Esophagus muscularis mucosa (tissue), 3 donors: ENCODE data around the gene CACHD1.

Experiments used
- CTCF ChIP-seq, 3 experiments: fragments of 200-600 bp in 2 of 3; fragments of 450-650 bp in 1 of 3; sonication (generic) in 2 of 3; IDR thresholded peaks; one replicate each; pipeline ENCODE4 v1.5.1; 2017 to 2019; ENCODE audit warnings: antibody characterized with exemption in 3 of 3, mild to moderate bottlenecking in 2 of 3, moderate library complexity in 1 of 3
- POLR2A ChIP-seq: fragments of 450-650 bp; IDR thresholded peaks from one replicate; pipeline ENCODE4 v1.6.1; 2017; ENCODE audit warnings: antibody characterized with exemption, moderate library complexity, mild to moderate bottlenecking, low read depth

- no peak for TF ChIP-seq CTCF (IDR thresholded peaks at IDR 0.05)
- TF ChIP-seq POLR2A = no peak
Observed at GRCh38 chr1:64483731-64484414, 13.9 kb downstream of the CACHD1 start.
